GM18909 (cell line): ENCODE measurements around the gene SLC10A7.

Experiments used
- ATAC-seq: cut with Tn5 transposase; IDR thresholded peaks from one replicate; pipeline ENCODE4 v1.9.1; 2021; ENCODE audit warnings: mild to moderate bottlenecking; ENCODE audit not compliant: unreplicated experiment, poor library complexity

Gene SLC10A7

DNA sequence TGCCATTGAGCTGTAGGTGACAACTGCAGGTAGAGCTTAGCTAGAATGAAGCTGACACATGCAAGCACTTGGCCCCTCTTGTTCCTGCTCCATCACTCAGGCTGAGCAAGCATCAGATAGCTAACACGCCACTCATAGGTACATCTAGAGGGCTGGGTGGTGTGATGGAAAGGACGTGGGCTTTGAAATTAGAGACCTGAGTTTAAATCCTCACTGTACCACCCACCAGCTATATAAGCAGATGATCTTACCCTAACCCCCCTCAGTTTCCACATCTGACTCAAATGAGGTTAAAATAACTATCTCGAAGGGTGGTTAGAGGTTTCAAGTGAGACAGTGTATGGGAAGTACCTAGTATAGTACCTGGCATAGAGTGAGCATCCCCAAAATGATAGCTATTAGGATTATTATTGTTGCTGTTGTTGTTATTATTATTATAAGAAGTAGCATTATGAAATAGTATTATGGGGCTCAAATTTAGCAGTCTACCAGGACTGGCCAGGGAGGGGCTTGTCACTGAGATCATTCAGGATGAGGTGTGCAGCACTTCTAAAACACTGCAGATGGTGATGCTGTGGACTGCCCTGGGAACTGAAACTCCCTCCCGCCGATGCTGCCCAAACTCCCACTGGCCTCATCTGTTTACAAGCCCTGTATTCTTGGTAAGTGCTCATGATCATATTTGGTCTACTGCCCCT lies 248.4 kb downstream of the SLC10A7 start:
- ATAC-seq: peak; percentile 75

GRCh38 chr4:146271466-146271865 lies 250.3 kb downstream of the SLC10A7 start:
- ATAC-seq: no peak

GRCh38 chr4:146269228-146269653 lies 252.5 kb downstream of the SLC10A7 start:
- peak; percentile 56 for ATAC-seq

- no peak for ATAC-seq
These were observed 253.9 kb downstream of the SLC10A7 start for GRCh38 chr4:146267826-146268225.

DNA sequence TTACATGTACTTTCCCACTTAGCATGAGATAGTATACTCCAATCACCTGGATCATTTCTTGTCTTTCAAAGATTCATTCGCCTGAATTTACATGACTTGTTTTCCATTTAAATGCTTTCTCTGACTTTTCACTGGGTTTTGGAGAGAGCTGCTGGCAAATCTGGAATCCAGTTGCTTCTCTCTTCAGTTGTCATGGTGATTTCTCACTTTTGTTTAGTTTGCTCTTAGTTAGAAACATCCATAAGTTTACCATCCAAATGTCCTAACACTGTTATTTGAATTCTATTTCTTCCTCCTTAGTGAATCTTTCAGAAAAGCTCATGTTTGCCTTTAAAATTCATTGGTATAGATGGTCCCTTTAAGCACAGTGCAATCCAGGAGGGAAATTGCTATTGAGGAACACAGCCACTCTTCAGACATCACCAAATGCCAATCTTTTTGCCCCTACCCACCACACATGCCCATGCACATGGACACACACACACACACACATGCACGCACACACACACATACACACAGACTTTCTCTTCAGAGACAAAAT lies 255.7 kb downstream of the SLC10A7 start:
- ATAC-seq: no peak

DNA sequence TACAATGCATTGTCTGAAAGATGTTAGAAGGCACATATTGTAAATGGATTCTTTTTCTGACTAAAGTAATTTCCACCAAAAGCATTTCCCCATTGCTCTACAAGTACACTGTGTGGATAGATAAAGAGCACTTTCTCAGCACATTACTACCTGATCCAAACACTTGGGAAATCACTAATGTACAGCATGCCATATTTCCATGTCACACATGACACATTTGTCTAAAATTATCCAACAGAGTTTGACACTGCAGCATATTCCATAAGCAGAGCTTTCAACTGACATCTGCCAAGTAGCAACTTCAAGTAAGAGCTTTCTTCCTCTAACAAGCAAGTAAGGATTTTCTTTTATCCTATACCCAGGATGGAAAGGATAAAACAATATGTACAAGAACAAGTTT lies 257.9 kb downstream of the SLC10A7 start:
- ATAC-seq: no peak

DNA sequence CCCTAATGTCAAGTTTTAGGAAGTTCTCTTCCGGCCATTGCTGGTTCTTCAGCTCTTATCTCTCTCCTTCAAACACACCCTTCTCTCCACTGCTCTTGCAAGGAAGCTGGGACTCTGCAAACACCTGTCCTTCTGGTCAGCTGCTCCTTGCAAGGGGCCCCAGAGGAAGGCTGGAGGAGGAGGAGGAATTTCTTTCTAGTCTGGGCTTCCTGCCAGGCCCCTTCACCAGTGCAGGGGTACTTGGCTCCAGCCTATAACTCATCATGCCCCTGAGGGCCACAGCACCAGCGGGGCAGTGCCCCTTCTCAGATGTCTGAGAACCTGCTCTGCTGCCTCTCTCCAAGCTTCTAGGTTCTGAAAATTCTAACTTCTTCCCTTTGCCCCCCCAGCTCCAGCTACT lies 260.7 kb downstream of the SLC10A7 start:
- ATAC-seq: no peak

DNA sequence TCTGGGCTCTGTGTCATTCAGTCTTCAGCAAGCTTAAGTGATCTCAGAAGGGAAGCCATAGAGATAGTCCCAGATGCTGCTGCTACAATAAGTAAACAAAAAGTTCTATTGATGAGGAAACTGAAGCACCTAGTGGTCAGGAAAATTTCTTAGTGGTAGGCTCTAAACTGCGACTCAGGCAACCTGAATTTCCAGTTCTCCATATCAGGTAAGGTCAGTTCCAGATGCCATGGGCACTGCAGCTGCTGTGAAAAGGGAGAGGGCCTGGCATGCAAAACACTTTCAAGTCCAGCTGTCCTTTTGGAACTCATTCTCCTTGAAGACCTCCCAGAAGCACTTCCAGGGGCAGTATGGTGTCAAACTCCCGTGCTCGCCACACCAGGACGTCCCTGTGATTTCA lies 261.2 kb downstream of the SLC10A7 start:
- ATAC-seq: no peak

DNA sequence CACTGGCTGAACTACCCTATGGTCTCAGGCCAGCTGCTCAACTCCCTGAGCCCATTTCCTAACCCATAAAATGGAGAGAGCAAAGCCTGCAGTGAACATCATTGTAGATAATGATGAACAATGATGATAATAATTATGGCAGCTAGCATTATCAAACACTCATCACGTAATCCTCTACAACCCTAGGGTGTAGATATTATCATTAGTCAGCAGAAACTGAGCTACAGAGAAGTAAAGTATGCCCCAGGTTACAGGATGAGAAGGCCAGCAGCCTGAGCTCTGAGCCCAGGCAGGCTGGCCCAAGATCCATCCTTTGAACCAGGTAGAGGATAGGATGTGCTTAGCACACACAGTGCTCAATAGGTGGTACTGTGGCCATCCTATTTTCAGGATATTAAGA lies 264.2 kb downstream of the SLC10A7 start:
- ATAC-seq: no peak

DNA sequence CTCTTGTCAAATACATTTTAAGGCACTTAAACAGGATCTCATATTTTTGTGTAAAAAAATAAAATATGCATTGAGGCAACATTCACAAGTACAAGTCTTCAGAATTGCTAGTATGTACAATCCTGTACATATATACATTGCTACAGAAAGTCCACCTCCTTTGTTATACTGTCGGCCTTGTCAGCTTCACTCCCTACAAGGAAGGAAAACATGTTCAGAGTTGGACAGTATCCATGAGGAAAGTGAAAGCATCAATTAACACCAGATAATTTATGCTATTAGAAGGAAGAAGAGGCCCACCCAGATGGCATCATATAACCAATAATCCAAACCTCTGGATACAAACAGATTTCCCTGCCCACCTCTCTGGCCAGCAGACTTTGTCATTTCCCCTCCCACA lies 265.4 kb downstream of the SLC10A7 start:
- ATAC-seq: no peak

DNA sequence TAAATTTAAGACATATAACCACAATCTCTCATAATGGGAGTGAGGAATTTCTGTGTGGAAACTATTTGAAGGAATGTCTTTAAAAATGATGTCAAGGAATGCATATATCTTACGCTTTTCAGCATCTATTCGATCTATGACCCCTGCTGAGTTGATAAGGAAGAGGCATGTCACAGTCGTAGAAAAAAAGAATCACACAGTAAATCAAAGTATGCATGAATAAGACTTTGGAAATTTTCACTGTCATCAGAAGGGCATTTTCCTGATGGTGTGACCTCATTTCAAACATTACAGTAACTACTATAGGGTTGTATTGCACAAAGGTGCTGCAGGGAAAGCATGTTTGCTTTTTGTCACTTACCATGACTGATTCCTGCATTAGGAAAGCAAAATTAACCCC lies 265.9 kb downstream of the SLC10A7 start:
- no peak for ATAC-seq

GRCh38 chr4:146255463-146255862 lies 266.3 kb downstream of the SLC10A7 start:
- no peak for ATAC-seq

- no peak for ATAC-seq
These were observed 268.6 kb downstream of the SLC10A7 start for GRCh38 chr4:146252969-146253611.

DNA sequence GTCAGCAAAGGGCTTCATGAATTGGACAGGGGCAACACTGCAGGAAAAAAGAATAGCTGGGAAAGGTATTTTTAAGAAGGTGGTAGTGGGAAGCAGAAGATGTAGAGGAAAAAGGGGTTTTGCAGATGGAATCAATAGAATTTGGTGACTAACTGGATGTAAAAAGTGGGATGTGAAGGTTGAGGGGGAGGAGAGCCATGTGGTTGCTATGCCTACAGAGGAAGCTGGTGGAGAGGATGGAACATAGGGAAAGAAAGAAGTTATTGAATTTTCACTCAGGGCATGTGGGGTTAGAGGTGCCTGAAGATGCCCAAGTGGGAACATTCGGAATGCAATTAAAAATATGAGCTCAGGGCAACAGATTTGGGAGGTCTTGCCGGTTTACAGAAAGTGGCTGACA lies 274.4 kb downstream of the SLC10A7 start:
- no peak for ATAC-seq

DNA sequence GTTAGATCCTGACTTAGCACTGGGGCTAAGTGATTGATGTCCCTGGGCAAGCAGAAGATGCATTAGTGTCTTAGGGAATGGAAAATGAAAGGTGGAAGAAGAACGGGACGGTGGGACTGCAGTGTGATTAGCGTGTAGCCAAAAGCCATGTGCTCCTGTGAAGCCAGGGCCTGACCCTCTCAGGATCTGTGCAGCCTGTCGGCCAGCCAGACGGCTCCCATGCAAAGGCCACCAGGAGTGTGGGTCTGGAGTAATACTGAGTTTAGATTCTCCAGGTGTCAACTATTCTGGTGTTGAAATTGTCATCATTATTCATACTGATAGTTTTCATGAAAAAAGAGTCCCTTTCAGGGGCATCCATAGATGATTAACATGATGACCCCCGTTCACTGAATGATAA lies 275.4 kb downstream of the SLC10A7 start:
- no peak for ATAC-seq

DNA sequence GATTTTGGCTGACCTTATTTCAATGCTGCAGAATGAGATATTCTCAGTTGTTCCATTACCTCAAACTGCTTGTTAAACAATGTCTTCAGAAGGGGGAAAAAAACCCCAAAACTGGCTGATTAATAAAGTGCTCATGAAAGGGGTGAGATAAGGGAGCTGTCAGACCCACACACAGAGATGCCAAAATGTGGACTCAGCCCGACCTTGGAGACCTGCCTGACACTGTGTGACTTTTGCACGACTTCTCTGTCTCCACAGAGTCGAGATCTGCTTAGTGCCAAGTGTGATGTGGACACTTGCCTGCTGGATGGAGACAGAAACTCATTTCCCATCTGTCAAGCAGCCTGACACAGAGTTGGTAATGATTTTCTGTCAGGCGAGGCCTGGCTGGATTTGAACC lies 275.9 kb downstream of the SLC10A7 start:
- ATAC-seq: no peak

- ATAC-seq: no peak
These were observed 276.5 kb downstream of the SLC10A7 start for GRCh38 chr4:146245246-146245645.

- ATAC-seq: no peak
These were observed 277.2 kb downstream of the SLC10A7 start for GRCh38 chr4:146244496-146244895.

DNA sequence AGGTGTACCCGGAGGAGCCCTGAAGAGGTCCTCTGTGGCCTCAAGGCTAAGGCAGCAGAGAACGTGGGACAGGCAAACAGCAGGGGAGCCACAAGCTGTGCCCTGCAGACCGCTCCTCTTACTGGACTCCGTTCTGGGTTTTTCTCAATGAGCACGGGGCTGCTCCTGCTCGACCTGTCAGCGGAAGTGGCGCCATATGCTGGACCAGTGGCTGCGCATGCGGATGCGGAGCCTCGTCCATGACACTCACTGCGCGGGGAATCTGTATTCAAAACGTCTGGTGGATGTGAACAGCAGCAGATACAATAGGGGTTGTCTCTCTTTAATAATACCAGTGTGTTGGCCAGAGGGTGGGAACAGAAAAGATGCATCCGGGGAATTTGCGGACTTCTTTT lies 277.9 kb downstream of the SLC10A7 start:
- no peak for ATAC-seq

DNA sequence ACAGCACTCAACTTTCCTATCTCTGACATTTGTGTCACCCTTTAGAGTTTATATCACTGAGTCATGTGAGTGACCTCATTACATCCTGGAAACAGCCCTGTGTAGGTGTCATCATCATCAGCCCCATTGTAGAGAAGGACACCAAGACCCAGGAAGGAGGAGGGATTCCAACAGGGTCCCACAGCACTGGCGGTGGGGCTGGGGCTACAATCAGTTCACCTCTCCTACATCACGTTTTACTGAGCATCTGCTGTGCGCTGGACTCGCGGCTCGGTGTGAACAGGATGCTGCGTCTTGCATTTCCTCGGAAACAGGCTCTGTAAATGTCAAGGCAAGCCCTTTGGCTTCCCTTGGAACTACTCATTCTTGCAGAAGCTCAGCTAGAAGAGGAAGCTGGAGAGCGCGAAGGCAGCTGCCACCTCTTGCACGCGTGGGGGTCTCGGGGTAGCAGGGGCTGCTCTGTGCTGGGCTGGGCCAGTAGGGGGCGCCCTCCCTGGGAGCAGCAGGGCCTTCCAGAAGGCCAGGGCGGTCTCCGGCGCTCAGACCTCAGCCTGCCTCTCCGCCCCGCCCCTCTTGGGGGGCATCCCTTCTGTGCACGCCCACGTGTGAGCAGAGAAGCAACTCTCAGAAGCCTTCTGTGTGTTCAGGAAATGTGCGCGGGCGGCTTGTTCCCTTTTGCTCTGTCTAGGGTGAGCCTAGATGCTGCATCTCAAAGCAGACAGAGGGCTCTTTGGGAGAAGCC lies 278.4 kb downstream of the SLC10A7 start:
- peak; percentile 86 for ATAC-seq

- no peak for ATAC-seq
These were observed 283.6 kb downstream of the SLC10A7 start for GRCh38 chr4:146238107-146238506.
